HepG2 (cell line): ENCODE data around the gene BCL2L2. TPM values are rescaled to one million over a fixed set of nuclear protein-coding genes. Genes with fewer than 3 reads are reported as not detected.

Experiments
- KDM3A ChIP-seq: IDR thresholded peaks from 2 replicates; pipeline ENCODE4 v1.6.1; 2018; ENCODE audit warnings: low read depth, missing compliant biosample characterization
- MEIS2 ChIP-seq: sonication (generic); formaldehyde crosslinking; IDR thresholded peaks from 2 replicates; pipeline ENCODE4 v1.9.0; 2021; ENCODE audit warnings: mild to moderate bottlenecking, missing genetic modification reagents
- MTF1 ChIP-seq: sonication (generic); formaldehyde crosslinking; IDR thresholded peaks from 2 replicates; pipeline ENCODE4 v1.5.0; 2020; ENCODE audit warnings: missing genetic modification reagents
- POGZ ChIP-seq: sonication (generic); formaldehyde crosslinking; IDR thresholded peaks from 2 replicates; pipeline ENCODE4 v1.4.0; 2020; ENCODE audit warnings: mild to moderate bottlenecking, missing genetic modification reagents
- RNF2 ChIP-seq: fragments of 450-650 bp; conservative IDR thresholded peaks from 2 replicates; pipeline ENCODE4 v1.6.1; 2016; ENCODE audit warnings: low read depth
- SIX1 ChIP-seq: sonication (generic); formaldehyde crosslinking; IDR thresholded peaks from 2 replicates; pipeline ENCODE4 v1.4.0; 2020; ENCODE audit warnings: missing genetic modification reagents, borderline replicate concordance
- SP2 ChIP-seq: sonication (generic); formaldehyde crosslinking; IDR thresholded peaks from 2 replicates; pipeline ENCODE4 v1.5.1; 2020; ENCODE audit warnings: mild to moderate bottlenecking, missing genetic modification reagents
- SP5 ChIP-seq: IDR thresholded peaks from 2 replicates; pipeline ENCODE4 v1.6.1; 2016; ENCODE audit warnings: low read depth, borderline replicate concordance
- SRF ChIP-seq: IDR thresholded peaks from 2 replicates; pipeline ENCODE4 v1.6.1; 2011; ENCODE audit warnings: mild to moderate bottlenecking, low read depth, low read length, moderate library complexity
- SRY ChIP-seq: sonication (generic); formaldehyde crosslinking; IDR thresholded peaks from 2 replicates; pipeline ENCODE4 v1.8.0; 2022; ENCODE audit warnings: mild to moderate bottlenecking, missing genetic modification reagents
- WIZ ChIP-seq: sonication (generic); formaldehyde crosslinking; IDR thresholded peaks from 2 replicates; pipeline ENCODE4 v1.5.1; 2020; ENCODE audit warnings: mild to moderate bottlenecking, missing genetic modification reagents
- ZBTB40 ChIP-seq, 2 experiments: fragments of 450-650 bp in 1 of 2; sonication (generic) in 1 of 2; formaldehyde crosslinking in 1 of 2; IDR thresholded peaks; 2 replicates each; pipeline versions ENCODE4 v1.6.1 to v1.8.0; 2016 to 2022; ENCODE audit warnings: antibody characterized with exemption in 1 of 2, mild to moderate bottlenecking in 1 of 2, missing genetic modification reagents in 1 of 2
- ZNF501 ChIP-seq: sonication (generic); formaldehyde crosslinking; IDR thresholded peaks from 2 replicates; pipeline ENCODE4 v1.5.1; 2020; ENCODE audit warnings: mild to moderate bottlenecking, moderate library complexity, missing genetic modification reagents
- ZNF552 ChIP-seq: sonication (generic); formaldehyde crosslinking; IDR thresholded peaks from 2 replicates; pipeline ENCODE4 v1.9.0; 2022; ENCODE audit warnings: missing genetic modification reagents, mild to moderate bottlenecking, borderline replicate concordance
- ZNF768 ChIP-seq: sonication (generic); formaldehyde crosslinking; IDR thresholded peaks from 2 replicates; pipeline ENCODE4 v1.4.0; 2020; ENCODE audit warnings: missing genetic modification reagents
- ZNF772 ChIP-seq: sonication (generic); formaldehyde crosslinking; IDR thresholded peaks from 2 replicates; pipeline ENCODE4 v1.5.0; 2020; ENCODE audit warnings: mild to moderate bottlenecking, missing genetic modification reagents
- ZNF800 ChIP-seq: sonication (generic); formaldehyde crosslinking; IDR thresholded peaks from 2 replicates; pipeline ENCODE4 v1.4.0; 2020; ENCODE audit warnings: missing genetic modification reagents
- polyA plus RNA-seq, 8 experiments: library from polyadenylated mRNA; depleted of rRNA in 3 of 8; stranded (reverse) in 7 of 8; unstranded in 1 of 8; fragments of >200 nt; fragmentation: Illumina TruSeq in 4 of 8; extraction: Trizol in 4 of 8; gene quantifications; 2 replicates each; pipeline versions ENCODE4 v1.2.1 to v1.2.3, GENCODE V29; 2011 to 2016; ENCODE audit warnings: low read depth in 4 of 8, missing spikeins in 1 of 8, mixed read lengths in 1 of 8; ENCODE audit not compliant: insufficient read depth in 1 of 8
- total RNA-seq, 5 experiments: library from RNA; depleted of rRNA; stranded (reverse); fragments of >200 nt; fragmentation: Illumina TruSeq; extraction: Trizol; gene quantifications; 2 replicates each; pipeline ENCODE4 v1.2.3, GENCODE V29; 2016; ENCODE audit warnings: low read depth in 1 of 5
- TF ChIP-seq, protein P1 (sequence below): sonication (generic); formaldehyde crosslinking; IDR thresholded peaks from 2 replicates; pipeline ENCODE4 v1.8.0; 2022; ENCODE audit warnings: missing genetic modification reagents, mild to moderate bottlenecking, borderline replicate concordance

Gene BCL2L2
- total and polyA plus RNA-seq, 2 of the 13 experiments (the other 11 are each of a cell fraction or from before 2014, with no cell fraction given): 28.1 to 49.8 TPM

GRCh38 chr14:23351681-23352505 is 45.3 kb downstream of the BCL2L2 start (continued):
- TF ChIP-seq SRY (CRISPR knock-in tag) (no peak), SIX1 (CRISPR knock-in tag) (no peak), POGZ (0 out of 2 replicates have a peak, but pooled peaks have one; percentile 10), KDM3A (CRISPR knock-in tag) (no peak), SP2 (CRISPR knock-in tag) (no peak), MTF1 (no peak), ZNF552 (CRISPR knock-in tag) (peak; percentile 51; the same call in 1 of the 2 replicates), ZBTB40 (IDR thresholded peaks at IDR 0.05) (no peak), ZBTB40 (CRISPR knock-in tag; IDR thresholded peaks at IDR 0.05) (peak; percentile 40; the same call in 1 of the 2 replicates), ZNF772 (CRISPR knock-in tag) (no peak), SRF (no peak), MEIS2 (CRISPR knock-in tag) (0 out of 2 replicates have a peak, but pooled peaks have one; percentile 14), ZNF501 (no peak), ZNF800 (CRISPR knock-in tag) (no peak), WIZ (CRISPR knock-in tag) (0 out of 2 replicates have a peak, but pooled peaks have one; percentile 47), ZNF768 (CRISPR knock-in tag) (0 out of 2 replicates have a peak, but pooled peaks have one; percentile 10), RNF2 (no peak), SP5 (CRISPR knock-in tag) (no peak)
- TF ChIP-seq, protein P1, sequence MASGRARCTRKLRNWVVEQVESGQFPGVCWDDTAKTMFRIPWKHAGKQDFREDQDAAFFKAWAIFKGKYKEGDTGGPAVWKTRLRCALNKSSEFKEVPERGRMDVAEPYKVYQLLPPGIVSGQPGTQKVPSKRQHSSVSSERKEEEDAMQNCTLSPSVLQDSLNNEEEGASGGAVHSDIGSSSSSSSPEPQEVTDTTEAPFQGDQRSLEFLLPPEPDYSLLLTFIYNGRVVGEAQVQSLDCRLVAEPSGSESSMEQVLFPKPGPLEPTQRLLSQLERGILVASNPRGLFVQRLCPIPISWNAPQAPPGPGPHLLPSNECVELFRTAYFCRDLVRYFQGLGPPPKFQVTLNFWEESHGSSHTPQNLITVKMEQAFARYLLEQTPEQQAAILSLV: peak; percentile 29; the same call in 1 of the 2 replicates
